Mononuclear cell (primary cell): ENCODE data around the gene CNTLN. TPM values are rescaled to one million over a fixed set of nuclear protein-coding genes. Genes with fewer than 3 reads are reported as not detected.

Experiments used
- H3K27me3 ChIP-seq: 2 replicates; pipeline ENCODE4 v1.6.0; 2011; ENCODE audit warnings: low read length, control low read depth; ENCODE audit not compliant: insufficient read depth
- H3K4me1 ChIP-seq: 2 replicates; pipeline ENCODE4 v1.5.1; 2011; ENCODE audit warnings: mild to moderate bottlenecking, low read length, control low read depth; ENCODE audit not compliant: insufficient read depth
- H3K4me3 ChIP-seq: 2 replicates; pipeline ENCODE4 v1.5.1; 2011; ENCODE audit warnings: mild to moderate bottlenecking, low read length, moderate library complexity
- H3K9me3 ChIP-seq: 2 replicates; pipeline ENCODE4 v1.5.1; 2011; ENCODE audit warnings: low read depth, mild to moderate bottlenecking, control low read depth, low read length
- total RNA-seq: library from RNA; depleted of rRNA; stranded (reverse); fragments of >200 nt; gene quantifications from one replicate; pipeline ENCODE4 v1.2.3, GENCODE V29; 2012

Gene CNTLN, protein sequence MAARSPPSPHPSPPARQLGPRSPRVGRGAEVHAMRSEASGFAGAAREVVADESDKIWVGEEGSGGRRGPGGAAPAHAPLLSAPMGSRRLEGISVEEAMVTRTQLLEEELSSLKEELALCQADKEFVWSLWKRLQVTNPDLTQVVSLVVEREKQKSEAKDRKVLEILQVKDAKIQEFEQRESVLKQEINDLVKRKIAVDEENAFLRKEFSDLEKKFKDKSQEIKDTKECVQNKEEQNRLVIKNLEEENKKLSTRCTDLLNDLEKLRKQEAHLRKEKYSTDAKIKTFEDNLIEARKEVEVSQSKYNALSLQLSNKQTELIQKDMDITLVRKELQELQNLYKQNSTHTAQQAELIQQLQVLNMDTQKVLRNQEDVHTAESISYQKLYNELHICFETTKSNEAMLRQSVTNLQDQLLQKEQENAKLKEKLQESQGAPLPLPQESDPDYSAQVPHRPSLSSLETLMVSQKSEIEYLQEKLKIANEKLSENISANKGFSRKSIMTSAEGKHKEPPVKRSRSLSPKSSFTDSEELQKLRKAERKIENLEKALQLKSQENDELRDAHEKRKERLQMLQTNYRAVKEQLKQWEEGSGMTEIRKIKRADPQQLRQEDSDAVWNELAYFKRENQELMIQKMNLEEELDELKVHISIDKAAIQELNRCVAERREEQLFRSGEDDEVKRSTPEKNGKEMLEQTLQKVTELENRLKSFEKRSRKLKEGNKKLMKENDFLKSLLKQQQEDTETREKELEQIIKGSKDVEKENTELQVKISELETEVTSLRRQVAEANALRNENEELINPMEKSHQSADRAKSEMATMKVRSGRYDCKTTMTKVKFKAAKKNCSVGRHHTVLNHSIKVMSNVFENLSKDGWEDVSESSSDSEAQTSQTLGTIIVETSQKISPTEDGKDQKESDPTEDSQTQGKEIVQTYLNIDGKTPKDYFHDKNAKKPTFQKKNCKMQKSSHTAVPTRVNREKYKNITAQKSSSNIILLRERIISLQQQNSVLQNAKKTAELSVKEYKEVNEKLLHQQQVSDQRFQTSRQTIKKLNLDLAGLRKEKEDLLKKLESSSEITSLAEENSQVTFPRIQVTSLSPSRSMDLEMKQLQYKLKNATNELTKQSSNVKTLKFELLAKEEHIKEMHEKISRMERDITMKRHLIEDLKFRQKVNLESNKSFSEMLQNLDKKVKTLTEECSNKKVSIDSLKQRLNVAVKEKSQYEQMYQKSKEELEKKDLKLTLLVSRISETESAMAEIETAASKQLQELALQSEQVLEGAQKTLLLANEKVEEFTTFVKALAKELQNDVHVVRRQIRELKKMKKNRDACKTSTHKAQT (N-terminal part only)
- total RNA-seq = 4.7 TPM

DNA sequence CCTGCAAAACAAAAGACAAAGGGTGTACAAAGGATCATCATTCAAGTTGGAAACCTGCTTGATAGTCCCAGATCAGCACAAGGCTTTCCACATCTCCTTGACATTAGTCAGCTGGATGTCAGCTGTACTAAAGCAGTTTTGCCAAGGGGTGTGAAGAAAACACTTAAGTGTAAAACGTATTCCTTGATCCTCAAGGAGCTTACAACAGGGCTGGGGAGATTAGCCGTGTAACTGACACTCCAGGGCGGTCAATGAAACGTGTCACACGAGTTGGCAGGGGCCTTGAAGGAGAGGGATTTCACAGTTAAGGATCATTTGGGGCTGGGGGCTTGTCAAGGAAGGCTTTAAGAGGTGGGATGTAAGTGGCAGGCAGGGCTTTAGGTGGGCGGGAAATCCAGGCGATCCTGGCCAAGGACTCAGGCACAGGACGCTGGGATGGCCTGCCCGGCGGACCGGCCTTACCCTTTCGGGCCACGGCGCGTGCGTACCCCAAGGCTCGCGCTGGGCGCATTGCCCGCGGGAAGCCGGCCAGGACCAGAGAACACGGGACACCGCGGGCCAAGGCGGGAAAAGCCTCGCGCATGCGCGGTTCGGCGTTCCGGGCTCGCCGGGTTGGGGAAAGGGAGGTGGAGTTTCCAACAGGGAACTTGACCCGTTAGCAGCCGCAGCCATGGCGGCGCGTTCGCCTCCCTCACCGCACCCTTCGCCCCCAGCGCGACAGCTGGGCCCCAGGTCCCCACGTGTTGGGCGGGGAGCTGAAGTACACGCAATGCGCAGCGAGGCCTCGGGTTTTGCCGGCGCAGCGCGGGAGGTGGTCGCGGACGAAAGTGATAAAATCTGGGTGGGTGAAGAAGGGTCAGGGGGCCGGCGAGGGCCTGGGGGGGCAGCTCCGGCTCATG lies at the start of gene CNTLN:
CNTLN (plus strand) TSS at position 645 of the 899 bp plus-strand sequence; CDS start at position 671, 26 bp downstream.
- Histone ChIP-seq H3K27me3 (no peaks in the 10 kb centered on the region), H3K9me3 (no peaks in the 10 kb centered on the region), H3K4me1 (peaks cover 13% of the 10 kb centered on the region), H3K4me3 (peak within 1 kb of the TSS; percentile 56)

DNA sequence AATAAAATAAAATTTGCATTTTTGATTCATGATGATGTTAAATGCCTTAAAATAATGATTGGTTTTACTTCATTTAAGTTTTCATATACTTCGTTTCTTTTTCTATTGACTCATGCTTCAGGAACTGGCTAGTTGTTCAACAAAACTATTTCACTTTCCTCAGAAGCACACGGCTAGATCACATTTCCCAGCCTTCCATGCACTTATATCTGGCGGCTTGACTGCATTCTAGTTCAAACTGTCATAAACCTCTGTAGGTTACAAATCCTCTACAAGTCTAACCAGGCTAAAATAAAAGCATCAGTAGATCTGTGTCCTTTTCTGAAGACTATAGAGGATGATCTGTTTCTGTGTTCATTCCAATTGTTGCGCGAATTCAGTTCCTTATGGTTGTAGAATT lies 46.3 kb upstream of the CNTLN start:
- H3K4me3 ChIP-seq = no peak overlapping the region
- H3K9me3 ChIP-seq = no peaks in the 10 kb centered on the region
- no peaks in the 10 kb centered on the region for H3K4me1 ChIP-seq
- H3K27me3 ChIP-seq = no peaks in the 10 kb centered on the region

DNA sequence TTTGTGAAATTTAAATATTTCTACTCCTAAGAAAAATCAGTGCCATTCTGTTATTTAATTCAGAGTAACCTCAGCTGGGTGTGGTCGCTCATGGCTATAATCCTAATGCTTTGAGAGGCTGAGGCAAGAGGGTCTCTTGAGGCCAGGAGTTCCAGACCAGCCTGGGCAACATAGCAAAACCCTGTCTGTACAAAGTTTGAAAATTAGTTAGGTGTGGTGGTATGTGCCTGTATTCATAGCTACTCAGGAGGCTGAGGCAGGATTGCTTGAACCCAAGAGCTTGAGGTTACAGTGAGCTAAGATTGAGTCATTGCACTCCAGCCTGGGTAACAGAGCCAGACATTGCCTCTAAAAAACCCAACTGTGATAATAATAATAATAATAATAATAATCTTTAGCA lies 44.8 kb upstream of the CNTLN start:
- Histone ChIP-seq H3K4me1 (no peaks in the 10 kb centered on the region), H3K4me3 (no peak overlapping the region), H3K9me3 (no peaks in the 10 kb centered on the region), H3K27me3 (no peaks in the 10 kb centered on the region)

DNA sequence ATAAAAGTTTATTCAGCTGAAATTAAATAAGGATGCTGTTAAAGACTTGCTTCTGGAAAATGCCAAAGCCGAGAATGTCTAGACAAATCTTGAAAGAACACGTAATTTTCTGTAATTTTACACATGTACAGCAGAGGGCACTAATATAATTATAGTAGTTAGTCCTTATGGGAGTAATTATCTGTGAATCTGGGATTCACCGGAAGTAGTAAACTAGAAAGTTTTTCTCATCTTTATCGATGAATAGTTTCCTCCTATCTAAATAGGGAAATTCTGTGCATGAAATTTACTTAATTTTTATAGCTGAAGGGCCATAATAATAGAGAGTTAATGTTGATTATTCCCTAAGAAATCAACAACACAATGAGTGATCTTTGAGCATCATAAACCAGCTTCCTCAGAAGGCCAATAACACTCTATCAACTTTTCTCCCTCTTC lies 18.4 kb upstream of the CNTLN start:
- Histone ChIP-seq H3K4me1 (no peaks in the 10 kb centered on the region), H3K4me3 (no peak overlapping the region), H3K27me3 (no peaks in the 10 kb centered on the region), H3K9me3 (no peaks in the 10 kb centered on the region)

DNA sequence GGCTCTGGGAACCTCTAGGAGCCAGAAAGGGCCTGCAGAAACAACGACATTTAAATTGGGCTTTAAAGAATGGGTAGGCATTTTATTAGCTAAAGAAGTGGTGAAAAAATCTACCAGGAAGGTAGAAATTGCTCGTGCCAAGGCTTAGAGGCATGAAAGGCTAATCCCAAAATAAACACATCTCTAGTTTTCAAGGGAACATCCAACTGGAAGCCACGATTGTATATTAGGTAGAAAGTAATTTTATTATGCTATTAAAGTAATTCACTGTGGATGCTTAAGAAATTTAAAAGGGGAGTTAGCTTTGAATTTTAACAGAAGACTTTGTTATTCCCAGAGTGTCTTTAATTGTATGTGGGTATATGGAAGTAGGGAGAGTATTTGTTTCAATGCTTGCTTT lies 17.5 kb upstream of the CNTLN start:
- Histone ChIP-seq H3K4me3 (no peak overlapping the region), H3K4me1 (no peaks in the 10 kb centered on the region), H3K9me3 (no peaks in the 10 kb centered on the region), H3K27me3 (no peaks in the 10 kb centered on the region)

DNA sequence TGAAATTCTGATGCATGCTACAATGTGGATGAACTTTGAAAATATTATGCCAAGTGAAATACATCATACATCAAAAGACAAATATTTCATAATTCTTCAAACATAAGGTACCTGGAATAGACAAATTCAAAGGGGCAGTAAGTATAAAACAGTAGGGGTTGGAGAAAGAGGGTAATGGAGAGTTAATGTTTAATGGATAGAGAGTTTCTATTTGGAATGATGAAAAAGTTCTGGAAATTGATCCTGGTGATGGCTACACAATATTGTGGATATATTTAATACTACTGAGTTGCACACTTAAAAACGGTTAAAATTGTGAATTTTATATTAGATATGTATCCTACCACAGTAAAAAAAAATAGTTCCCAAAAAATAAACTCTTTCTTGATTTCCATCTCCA lies 14.6 kb upstream of the CNTLN start:
- Histone ChIP-seq H3K4me1 (no peaks in the 10 kb centered on the region), H3K27me3 (no peaks in the 10 kb centered on the region), H3K4me3 (no peak overlapping the region), H3K9me3 (no peaks in the 10 kb centered on the region)

DNA sequence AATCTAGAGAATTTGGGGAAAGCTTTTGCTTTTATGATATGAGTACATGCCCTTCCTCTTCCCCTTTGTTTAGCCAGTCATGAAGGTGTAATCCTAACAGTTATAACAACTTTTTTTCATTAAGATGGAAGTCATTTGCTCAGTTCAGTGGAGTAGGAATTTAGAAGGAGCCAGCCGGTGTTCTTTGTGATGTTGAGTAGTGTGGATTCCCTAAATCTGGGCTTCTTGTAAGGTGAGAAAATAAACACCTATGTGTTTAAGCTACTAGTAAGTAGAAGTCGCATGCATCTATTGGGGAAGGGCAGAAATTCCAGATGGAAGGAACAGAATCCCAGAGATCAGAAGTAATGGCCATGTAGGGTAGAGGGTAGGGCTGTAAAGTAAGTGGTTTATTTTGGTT lies 13.6 kb upstream of the CNTLN start:
- no peaks in the 10 kb centered on the region for H3K27me3 ChIP-seq
- no peaks in the 10 kb centered on the region for H3K9me3 ChIP-seq
- H3K4me3 ChIP-seq = no peak overlapping the region
- no peaks in the 10 kb centered on the region for H3K4me1 ChIP-seq

DNA sequence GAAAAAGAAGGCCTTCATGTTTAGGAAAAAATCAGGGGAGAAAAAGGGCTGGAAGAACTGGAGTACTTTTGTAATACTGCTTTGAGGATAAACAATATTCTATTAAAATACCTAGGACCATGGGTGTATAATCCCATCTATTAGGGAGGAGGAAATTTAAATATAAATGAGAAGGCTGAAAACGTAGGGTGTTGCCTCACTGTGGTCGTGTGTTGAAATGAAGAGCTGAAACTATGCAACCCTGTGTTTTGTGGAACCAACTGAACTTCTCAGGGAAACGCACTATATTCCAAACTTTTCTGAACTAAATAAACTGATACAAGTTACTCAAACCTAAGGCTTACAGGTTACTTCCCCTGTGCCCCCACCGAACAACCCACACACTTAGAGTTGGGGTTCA lies 4.5 kb upstream of the CNTLN start:
- no peak overlapping the region for H3K4me3 ChIP-seq
- H3K4me1 ChIP-seq = peaks cover 9% of the 10 kb centered on the region
- no peaks in the 10 kb centered on the region for H3K9me3 ChIP-seq
- no peaks in the 10 kb centered on the region for H3K27me3 ChIP-seq

DNA sequence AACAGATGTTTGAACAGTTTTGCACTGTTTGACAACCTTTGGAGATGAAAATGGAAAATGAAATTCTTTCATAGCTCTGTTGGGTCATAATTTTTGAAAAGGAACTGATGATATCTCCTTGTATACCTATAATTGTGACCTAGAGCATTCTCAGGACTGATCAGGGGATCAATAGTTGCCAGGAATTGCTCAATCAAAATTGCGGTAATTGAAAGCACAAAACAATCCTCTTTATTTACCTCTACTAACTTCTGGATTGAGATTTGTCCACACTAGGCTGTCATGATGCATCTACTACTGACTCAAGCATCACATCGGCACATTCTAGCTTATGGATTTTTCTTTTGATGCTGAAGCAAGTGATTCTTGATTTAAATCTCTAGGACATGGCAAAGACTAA lies 4.1 kb upstream of the CNTLN start:
- peaks cover 12% of the 10 kb centered on the region for H3K4me1 ChIP-seq
- H3K4me3 ChIP-seq = no peak overlapping the region
- no peaks in the 10 kb centered on the region for H3K9me3 ChIP-seq
- no peaks in the 10 kb centered on the region for H3K27me3 ChIP-seq

DNA sequence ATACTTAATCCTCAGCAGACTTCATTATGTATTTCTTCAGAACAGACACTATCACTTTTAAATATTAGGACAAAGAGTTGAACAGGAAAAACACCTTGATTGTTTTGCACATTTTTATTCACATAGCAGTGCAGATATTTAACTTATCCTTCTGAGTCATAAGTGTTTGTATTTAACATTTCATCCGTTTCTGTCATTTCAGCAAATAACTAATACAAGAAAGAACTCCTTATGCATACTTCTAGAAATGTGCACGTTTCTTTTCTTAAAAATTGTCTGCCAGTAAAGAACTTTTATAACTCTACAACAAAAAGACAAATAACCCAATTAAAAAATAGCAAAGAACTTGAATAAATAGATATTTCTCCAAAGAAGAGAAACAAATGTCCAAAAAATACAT lies 3.3 kb upstream of the CNTLN start:
- H3K27me3 ChIP-seq = no peaks in the 10 kb centered on the region
- no peak overlapping the region for H3K4me3 ChIP-seq
- peaks cover 13% of the 10 kb centered on the region for H3K4me1 ChIP-seq
- no peaks in the 10 kb centered on the region for H3K9me3 ChIP-seq

DNA sequence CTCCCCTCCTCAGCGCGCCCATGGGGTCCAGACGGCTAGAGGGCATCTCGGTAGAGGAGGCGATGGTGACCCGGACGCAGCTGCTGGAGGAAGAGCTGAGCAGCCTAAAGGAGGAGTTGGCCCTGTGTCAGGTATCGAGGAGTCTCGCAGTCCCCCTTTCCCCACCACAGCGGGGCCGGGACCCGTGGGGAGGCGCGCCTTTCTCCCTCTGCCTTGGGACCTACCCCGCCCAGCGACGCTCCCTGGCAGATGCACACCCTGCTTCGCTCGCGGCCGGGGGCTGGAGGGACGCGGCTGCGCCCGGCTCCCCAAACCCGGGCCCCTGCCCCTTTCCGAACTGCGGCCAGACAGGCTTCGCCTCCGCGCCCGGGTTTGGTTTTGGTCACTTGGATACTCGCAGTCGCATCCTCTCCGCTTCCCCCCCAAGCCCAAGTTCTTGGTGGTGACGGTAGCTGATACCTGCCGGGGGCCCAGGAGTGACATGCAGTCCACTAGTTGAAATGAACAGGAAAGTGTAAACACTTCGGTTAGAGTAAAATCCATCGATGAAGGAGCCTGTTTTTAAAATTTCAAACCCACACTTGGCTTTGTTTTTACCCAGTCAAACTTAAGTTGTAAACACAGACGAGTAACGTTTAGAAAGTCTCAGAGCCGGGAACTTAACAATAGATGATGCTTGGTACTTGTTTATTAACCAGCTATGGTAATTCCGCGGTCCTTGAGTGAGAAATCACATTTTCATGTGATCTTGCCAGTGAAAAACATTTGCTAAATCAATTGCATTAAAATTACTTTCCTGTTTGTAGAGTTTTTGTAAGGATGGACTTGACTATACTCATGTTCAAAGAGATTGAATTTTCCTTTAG lies 688 bp downstream of the CNTLN start:
- Histone ChIP-seq H3K27me3 (no peaks in the 10 kb centered on the region), H3K4me1 (peaks cover 9% of the 10 kb centered on the region), H3K4me3 (peak overlapping the region; percentile 56), H3K9me3 (no peaks in the 10 kb centered on the region)

DNA sequence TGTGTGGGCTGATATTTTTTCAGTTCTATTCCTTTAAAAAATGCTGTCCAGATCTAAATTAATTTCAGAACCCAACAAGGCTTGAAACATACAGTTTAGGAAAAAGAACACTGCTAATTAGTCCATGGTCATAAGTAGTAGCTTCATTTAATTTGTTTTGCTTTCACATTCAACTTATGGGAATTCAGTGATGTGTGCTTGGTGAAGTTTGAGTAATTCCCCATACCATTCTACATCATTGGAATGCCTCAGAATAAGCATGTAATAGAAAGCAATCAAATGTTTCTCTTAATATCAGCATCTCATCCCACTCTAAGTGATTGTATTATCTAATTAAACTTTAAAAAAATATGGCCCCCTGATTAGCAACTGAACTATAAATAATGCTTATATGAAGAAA lies 2.7 kb downstream of the CNTLN start:
- Histone ChIP-seq H3K4me1 (peaks cover 9% of the 10 kb centered on the region), H3K27me3 (no peaks in the 10 kb centered on the region), H3K4me3 (no peak overlapping the region), H3K9me3 (no peaks in the 10 kb centered on the region)

DNA sequence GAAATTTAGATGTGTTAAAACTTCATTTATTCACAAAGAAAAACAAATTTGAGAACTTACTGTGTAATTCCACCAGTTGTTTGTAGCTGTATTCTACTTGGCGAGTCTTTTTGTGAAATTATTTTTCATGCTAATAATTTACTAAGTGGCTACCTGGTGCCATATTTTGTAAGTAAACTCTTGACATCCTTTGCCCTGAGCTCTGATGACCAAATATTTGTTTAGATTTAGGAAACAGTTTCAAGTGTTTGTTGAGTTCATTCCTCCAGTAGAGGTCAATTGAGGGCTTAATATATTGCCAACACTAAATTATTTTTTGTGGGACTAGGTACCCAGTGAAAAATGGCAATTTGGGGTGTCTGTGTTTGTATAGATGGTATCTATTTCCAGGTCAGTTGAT lies 3.7 kb downstream of the CNTLN start:
- H3K27me3 ChIP-seq = no peaks in the 10 kb centered on the region
- H3K4me3 ChIP-seq = no peak overlapping the region
- peaks cover 9% of the 10 kb centered on the region for H3K4me1 ChIP-seq
- H3K9me3 ChIP-seq = no peaks in the 10 kb centered on the region
